HCT116 (cell line): ENCODE data around the gene UMAD1.

Source experiments
- CEBPB ChIP-seq: IDR thresholded peaks from 2 replicates; pipeline ENCODE4 v1.6.1; 2012; ENCODE audit warnings: low read depth
- CTCF ChIP-seq, 3 experiments: fragments of 200-600 bp in 1 of 3; sonication (generic) in 1 of 3; IDR thresholded peaks in 2 of 3; conservative IDR thresholded peaks in 1 of 3; 2 replicates each; pipeline ENCODE4 v1.5.1; 2012 to 2017; ENCODE audit warnings: low read depth in 2 of 3, low read length in 2 of 3, antibody characterized with exemption in 1 of 3, borderline replicate concordance in 1 of 3, control low read depth in 1 of 3, mild to moderate bottlenecking in 1 of 3, mixed read lengths in 1 of 3, mixed run types in 1 of 3, moderate library complexity in 1 of 3; ENCODE audit not compliant: insufficient read depth in 1 of 3
- ELF1 ChIP-seq: IDR thresholded peaks from 2 replicates; pipeline ENCODE4 v1.6.1; 2012; ENCODE audit warnings: low read depth, borderline replicate concordance
- EZH2 ChIP-seq: fragments of 200-600 bp; sonication (generic); IDR thresholded peaks from 2 replicates; pipeline ENCODE4 v1.6.1; 2017; ENCODE audit warnings: antibody characterized with exemption, mixed run types
- EZH2phosphoT487 ChIP-seq: fragments of 200-600 bp; IDR thresholded peaks from 2 replicates; pipeline ENCODE4 v1.6.1; 2018; ENCODE audit warnings: antibody characterized with exemption, borderline replicate concordance
- JUND ChIP-seq: IDR thresholded peaks from 2 replicates; pipeline ENCODE4 v1.6.1; 2012
- REST ChIP-seq: IDR thresholded peaks from 2 replicates; pipeline ENCODE4 v1.6.1; 2012; ENCODE audit warnings: low read depth
- SP1 ChIP-seq: IDR thresholded peaks from 2 replicates; pipeline ENCODE4 v1.6.1; 2012; ENCODE audit warnings: low read depth
- SRF ChIP-seq: IDR thresholded peaks from 2 replicates; pipeline ENCODE4 v1.6.1; 2012; ENCODE audit warnings: low read depth
- TF ChIP-seq, protein P1 (sequence below): IDR thresholded peaks from 2 replicates; pipeline ENCODE4 v1.6.1; 2012

DNA sequence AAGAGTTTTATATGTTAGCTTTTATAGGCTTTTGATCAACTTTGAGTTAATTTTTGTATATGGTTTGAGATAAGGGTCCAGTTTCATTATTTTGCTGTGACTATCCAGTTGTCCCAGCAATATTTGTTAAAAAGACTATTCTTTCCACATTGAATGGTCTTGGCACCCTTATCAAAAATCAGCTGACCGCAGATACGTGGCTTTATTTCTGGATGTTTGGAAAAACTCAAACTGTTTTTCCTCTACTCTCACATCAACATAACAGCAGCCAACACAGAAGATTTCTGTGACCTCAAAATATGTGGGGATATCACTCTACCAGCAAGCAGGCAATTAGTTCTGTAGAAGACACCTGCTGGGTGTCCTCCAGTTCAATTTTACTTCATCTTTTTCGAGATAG is 211.4 kb downstream of the UMAD1 start:
- TF ChIP-seq EZH2 (no peak), REST (no peak), JUND (no peak), EZH2phosphoT487 (no peak), CEBPB (no peak), SRF (no peak), CTCF (IDR thresholded peaks at IDR 0.05 in 2 of 3, conservative IDR thresholded peaks at IDR 0.05 in 1 of 3; ENCODE audit: borderline replicate concordance in 1 of 3, insufficient read depth in 1 of 3, low read depth in 2 of 3, low read length in 2 of 3) (no peak), ELF1 (no peak), SP1 (no peak)
- TF ChIP-seq, protein P1, sequence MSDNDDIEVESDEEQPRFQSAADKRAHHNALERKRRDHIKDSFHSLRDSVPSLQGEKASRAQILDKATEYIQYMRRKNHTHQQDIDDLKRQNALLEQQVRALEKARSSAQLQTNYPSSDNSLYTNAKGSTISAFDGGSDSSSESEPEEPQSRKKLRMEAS = no peak
